NOMO-1 treated with dmso at 0.1 percent for 144 hours (cell line): ENCODE data around the gene C15orf62.

Source experiments
- DNase-seq: peaks from one replicate; lab custom pipeline; 2025; ENCODE audit not compliant: unreplicated experiment; lab: John Stamatoyannopoulos, UW

The C15orf62 gene

DNA sequence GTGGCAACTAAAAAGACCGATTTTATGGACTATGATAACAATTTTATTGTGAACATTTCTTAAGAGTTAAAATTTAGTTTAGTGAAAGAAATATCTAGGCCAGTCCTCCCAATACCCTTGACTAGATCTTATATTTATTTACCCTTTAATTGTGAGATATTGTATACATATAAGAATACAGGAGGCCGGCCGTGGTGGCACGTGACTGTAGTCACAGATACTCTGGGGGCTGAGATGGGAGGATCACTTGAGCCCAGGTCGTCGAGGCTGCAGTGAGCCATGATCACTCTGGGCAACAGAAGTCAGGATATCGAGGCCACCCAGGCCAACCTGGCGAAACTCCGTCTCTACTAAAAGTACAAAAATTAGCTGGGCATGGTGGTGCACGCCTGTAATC lies 14.0 kb upstream of the C15orf62 start:
- DNase-seq = no peak

DNA sequence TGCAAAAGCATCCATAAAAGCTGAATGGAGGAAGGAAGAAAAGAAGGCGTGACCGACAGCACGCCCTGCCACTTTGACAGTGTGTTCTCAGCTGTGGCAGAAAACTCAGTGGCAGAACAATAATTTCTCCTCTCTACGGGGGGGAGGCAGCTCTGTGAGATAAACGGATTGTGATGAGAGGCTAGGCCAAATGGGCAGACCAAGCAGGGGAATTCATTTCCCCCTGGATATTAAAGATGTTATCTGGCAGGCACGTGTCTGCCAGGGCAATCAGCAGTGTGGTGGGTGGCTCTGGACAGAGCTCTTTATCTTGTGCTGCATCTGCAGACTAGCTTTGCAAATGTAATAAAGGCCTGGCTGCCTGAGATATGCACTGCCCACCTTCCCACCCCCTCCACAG lies 12.8 kb upstream of the C15orf62 start:
- no peak for DNase-seq

DNA sequence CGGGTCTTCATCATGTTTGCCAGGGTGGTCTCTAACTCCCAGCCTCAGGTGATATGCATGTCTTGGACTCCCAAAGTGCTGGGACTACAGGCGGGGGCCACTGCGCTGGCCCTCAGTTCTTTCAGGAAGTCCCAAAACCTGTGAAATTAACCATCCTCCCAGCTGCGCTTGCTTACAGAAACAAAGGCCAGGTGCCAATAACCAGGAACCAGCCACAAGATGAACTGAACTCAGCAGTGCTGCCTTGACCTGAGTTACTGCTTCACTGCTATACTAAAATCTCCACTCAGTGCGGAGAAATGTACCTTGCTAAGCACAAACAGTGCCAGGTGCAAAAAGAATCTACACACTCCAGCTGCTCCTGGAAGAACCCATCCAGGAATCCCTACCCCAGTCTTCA lies 9.8 kb upstream of the C15orf62 start:
- DNase-seq = no peak

DNA sequence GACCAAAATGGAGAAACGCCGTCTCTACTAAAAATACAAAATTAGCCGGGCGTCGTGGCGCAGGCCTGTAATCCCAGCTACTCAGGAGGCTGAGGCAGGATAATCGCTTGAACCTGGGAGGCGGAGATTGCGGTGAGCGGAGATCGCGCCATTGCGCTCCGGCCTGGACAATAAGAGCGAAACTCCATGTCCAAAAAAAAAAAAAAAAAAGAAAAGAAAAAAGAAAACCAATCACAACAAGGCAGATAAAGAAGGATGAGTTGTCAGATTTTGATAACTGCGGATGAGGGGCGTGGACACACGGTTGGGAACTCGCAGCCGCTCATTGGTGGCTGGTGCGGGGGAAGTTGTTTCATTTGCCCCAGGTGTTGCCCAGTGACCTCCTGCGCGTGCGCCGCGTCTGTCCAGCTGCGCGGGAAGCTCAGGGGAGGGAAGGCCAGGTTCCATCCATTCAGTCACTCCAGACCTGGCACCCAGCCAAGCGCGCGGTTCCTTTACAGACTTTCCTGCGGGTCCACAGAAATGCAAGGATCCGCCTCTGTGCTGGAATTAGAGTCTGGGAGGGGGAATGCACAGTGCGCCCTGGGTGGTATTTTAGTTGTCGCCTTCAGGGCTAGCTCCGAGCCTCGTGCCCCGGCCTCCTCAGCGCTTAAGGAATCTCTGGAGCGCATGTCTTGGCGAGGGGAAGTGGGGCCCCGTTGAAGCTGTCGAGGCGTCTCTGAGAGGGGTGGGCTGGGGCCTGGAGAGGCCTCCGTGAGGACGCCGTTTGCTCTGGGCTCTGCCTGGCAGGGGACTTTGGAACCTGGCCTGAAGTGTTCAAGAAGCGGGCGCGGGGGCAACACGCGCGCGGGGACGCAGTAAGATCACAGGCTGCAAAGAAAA lies 6.6 kb upstream of the C15orf62 start:
- DNase-seq = no peak

DNA sequence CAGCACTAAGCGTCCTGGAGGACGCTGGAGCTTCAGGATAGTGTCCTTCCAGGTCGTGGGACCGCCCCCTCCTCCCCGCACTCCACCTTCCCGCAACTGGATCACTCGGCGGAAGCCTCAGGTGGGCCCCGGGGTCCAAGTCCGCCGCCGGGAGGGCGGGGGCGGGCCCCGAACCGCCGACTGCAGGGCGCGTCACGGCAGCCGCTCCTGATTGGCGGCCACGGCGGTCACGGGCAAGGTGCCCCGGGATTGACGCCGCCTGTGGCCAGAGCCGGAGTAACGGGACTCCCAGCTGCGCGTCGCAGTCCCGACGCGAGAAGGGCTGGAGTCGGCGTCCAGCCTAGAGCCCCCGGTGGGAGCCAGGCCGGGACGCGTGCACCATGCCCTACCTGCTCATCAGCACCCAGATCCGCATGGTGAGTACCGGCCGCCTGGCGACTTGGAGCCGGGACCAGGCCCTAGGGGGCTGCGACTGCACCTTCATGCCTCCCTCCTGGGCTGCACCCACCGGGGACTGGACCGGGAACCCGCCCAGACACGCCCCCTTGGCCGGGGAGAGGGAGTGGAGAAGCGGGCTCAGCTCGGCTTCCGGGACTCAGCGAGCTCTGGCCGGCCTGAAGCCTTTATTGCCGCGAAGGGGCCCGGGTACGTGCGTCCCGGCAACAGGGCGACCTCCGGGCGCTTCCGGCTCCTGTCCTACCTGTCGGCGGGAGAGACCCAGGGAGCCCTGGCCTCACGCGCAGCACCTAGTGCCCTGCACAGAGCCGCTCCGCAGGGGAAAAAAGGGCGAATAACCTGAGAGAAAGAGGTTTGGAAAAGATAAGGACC lies 5.8 kb upstream of the C15orf62 start, which contains the start of gene GCHFR:
TSS of gene GCHFR (plus strand) at position 268 of the 828 bp plus-strand sequence. CDS start at position 381, 113 bp downstream.
- DNase-seq = peak; percentile 33

DNA sequence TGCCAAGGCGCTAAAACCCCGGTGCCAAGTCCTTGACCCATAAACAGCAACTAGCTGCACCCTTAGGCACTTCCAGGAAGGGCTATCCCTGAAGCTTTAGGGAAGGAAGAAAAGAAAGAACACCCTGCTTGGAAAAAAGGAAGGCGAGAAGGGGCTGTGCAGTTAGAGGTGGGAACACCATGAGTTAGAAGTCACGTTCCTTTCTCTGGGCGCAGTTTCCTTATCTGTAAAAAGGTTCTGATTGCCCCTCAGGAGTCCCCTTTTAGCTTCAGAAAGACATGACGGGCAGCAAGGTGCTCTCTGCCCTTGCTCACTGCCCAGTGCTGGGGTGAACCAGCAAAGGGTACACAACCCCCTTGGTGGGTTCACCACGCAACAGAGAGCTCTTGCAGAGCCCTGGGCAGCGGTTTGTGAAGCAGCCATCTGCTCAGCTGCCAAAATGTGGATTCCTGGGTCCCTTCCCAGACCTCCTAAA lies 5.1 kb upstream of the C15orf62 start:
- no peak for DNase-seq

DNA sequence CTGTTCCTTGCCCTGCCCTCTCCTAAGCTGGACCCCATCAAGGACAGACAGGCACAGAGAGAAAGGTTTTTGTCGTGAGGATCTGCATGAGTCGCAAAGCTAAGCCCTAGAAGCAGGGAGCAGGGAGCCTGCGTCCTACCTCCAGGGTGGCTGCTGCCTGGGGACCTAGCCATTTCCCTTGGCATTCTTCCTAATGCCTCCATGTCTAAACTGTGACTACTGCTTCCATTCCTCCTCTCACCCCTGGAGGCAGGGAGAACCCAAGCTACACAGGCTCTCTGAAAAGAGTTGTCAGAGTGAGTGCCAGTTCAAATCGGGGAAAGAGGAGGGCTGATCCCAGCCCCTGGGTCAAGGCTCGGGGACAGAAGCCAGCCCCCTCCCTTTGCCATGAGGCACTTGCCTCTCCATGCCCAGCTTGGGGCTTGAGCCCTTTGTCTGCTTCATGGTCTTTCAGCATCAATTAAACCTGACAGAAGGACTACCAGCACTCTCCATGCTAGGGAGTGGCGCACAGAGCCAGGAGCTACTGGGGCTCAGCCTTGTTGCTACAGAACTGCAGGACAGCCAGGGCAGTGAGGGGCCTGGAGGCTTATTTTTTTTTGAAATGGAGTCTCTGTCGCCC lies 3.5 kb upstream of the C15orf62 start:
- DNase-seq = no peak

DNA sequence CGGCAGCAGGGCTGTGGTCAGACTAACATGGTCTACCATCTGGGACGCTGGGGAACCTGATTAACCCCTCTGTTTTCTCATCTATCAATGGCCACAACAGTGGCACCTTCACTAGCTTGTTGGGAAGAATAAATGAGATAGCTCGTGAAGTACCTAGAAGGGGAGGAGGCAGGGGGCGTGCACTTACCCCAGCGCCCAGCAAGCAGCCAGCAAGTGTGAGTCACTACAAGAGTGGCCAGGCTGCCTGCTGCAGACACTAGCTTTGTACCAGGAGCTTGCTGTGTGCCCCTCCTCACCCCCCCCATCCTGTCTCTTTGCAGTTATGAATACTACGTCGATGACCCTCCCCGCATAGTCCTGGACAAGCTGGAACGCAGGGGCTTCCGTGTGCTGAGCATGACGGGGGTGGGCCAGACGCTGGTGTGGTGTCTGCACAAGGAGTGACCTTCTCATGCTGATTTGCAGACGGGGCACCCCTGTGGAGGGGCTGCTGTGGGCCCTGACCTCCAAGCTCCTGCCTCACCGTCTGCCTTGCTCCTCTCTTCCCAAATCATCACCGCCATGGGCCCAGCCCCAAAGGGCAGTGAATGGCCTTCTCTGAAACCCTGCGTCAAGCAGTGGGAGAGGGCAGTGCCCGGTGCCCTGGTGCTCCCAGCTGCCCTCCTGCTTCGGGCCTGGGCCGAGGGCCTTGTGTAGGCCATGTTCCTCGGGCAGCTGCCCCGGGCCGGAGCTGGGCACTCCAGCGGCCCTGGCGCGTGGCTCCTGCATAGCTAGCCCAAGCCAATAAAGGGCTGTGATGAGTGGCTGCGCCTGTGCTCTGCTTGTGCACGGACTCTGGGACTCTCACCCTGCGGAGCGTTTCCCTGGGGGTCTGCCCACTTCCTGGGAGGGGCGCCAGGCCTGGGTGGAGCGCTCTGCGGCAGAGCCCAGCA lies 2.6 kb upstream of the C15orf62 start:
- DNase-seq = no peak

DNA sequence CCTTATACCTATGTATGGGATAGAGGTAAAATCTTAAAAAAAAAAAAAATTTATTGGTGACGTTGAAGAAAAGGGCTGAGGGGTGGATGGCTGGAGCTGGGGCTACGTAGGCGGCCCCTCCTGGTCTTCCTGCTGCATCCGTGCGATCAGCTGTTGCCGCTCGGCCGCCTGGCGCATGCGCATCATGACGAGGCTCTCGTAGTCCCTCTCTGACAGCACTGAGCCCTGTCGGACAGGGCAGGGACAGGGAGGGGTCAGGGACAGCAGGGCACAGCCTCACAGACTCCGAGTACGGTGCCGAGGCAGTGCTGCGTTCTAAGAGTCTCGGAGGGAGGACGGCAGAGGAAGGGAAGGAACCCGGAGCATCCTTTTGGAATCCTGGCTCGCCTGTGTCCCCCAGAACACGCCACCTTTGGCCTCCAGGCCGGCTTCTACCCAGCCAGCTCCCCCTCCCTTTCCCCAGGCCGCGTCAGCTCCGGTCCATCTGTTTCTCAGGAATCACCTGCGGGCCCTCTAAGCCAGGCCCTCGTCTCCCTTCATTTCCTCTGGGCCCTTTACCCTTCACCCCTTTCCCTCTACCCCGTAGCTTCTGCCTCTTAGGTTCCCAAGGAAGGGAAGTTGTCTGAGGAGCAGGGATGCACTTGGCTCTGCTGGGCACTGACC lies 1.8 kb upstream of the C15orf62 start:
- no peak for DNase-seq

DNA sequence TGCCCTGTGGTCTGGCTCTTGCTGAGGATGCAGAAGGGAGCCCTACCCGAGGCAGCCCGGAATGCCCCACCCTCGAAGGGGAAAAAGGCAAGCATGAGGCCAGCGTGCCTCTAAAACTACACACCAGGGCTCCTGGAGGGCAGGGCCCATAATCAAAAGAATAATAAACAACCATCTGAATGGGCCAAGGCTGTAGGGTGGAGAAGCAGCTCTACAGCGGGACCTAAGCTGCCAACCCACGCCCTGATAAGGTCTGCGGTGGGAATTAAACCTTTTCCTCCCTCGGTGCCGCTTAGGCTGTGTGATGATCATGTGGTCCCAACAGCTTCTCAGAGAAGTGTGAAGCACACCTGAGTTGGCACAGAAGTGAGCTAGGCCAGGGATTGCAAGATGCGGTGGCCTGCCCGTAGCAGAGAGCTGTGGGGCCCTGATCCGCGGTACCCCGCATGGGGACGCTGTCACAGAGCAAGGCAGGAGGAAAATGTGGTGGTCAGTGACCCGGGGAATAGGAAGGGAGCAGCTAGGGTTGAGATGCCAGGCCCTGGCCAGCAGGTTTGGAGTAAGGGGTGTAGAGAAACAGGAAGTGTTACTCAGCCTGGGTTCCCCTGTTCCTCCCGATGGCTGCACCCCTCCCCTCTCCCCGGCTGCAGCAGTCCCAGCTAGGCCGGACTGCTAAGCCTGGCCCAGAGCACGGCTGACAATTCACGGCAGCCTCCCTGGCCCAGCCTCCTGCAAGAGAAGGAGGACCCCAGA lies 1.1 kb upstream of the C15orf62 start:
- DNase-seq = no peak

DNA sequence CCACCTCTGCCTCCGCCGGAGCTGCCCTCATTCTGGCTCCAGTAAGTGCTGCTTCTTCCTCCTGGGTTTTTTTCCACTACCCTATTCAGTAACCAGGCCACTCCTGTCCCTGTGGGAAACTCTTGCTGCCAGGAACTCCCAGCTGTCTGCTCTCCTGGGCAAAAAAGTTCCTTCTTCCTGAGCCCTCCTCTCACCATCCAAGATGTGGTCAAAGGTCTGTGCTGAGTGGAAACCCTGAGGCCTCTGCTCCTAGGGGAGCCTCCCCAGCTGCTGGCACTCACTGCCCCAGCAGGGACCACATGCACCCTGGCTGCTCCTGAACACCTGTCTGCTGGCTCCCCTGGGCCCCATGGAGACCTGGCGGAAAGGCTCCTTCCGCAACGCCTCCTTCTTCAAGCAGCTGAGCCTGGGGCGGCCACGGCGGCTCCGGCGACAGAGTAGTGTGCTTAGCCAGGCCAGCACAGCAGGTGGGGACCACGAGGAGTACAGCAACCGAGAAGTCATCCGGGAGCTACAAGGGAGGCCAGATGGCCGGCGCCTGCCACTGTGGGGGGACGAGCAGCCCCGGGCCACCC lies 454 bp downstream of the C15orf62 start:
- DNase-seq = no peak

DNA sequence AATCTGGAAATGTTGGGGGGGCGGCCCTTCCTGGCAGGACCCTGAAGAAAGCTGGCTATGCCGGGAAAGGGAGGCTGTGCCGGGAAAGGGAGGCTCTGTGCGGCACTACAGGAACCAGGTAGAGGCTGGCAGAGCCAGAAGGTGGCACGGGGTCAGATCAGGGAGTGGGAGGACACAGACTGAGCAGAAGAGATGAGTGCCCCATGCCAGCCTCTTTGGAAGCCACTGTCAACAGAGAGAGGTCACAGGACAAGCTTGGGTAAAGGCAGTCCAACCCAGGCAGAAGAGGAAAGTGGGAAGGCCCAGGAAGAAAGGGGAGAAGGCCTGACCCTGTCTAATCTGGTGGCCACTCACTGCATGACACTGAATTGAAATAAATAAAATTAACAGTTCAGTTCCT lies 1.5 kb downstream of the C15orf62 start:
- DNase-seq = no peak

DNA sequence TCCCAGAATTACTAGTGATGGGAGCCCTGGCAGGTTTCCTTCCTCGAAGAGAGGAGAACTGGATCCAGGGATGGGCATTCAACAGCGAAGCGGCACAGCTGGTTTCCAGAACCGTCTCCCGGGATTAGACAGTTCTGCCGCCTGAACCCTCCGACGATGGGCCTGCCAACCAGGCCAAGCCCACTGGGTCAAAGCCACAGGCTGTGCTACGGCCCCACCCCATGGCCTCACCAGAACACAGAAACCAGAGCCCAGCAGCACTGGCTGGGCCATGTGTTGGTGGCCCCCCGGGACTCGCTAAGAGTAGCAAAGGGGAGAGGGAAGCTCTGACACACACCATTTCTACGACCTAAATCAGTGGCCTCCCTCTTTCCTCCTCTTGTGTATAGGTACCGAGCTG lies 2.2 kb downstream of the C15orf62 start:
- DNase-seq = no peak

DNA sequence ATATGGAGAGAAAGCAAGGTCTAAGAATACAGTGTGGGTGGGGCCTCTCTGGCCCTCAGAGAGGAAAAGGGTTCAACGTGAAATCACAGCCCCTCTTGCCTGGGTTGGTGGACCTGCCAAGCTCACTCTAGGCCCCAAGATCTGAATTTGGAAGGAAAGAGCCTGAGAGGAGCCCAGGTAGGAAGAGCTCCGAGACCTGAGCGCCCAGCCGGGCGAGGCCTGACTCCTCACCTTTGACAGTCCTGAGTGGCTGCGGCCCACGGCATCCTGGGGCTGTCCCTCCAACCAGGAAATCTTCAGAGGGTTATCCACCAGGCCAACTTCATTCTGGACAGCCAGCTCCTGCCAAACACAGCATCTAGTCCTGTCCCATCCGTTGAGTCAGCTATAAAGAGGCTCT lies 3.7 kb downstream of the C15orf62 start:
- no peak for DNase-seq

DNA sequence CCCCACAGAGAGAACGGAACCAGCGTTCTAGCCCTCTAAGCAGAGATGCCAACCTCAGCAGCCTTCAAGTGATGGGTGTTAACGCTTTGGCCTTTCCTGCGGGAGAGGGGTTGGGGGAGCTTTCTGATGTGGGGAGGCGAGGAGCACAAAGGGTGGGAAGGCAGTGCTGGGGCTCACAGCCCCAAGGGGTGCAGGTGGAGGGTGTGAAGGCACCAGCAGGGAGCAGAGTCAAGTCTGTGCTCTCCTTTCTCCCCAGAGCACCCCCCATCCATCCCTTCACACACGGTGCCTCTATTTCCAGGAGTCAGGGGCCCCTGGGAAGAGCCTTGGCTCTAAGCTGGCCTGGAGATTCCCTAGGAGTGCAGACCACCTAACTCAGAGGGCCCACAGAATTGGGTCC lies 4.1 kb downstream of the C15orf62 start:
- DNase-seq = no peak

DNA sequence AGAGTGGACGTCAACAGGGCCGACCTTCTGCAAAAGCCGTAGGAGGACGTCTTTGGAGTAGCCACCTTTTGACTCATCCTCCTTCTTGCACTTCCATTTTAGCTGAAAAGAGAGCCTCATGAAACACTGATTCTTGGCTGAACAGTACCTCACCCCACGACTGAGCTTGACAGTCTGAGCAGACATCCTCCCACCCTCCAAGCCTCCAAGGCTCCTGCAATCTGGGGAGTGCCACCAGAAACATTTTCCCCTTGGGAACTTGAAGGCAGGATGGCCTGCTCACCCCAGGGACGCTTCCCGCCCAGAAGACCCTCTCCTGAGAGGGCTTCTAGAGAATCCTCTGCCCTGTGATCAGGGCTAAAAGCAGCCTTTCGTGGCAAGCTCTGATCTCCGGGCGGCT lies 5.2 kb downstream of the C15orf62 start:
- DNase-seq = no peak

DNA sequence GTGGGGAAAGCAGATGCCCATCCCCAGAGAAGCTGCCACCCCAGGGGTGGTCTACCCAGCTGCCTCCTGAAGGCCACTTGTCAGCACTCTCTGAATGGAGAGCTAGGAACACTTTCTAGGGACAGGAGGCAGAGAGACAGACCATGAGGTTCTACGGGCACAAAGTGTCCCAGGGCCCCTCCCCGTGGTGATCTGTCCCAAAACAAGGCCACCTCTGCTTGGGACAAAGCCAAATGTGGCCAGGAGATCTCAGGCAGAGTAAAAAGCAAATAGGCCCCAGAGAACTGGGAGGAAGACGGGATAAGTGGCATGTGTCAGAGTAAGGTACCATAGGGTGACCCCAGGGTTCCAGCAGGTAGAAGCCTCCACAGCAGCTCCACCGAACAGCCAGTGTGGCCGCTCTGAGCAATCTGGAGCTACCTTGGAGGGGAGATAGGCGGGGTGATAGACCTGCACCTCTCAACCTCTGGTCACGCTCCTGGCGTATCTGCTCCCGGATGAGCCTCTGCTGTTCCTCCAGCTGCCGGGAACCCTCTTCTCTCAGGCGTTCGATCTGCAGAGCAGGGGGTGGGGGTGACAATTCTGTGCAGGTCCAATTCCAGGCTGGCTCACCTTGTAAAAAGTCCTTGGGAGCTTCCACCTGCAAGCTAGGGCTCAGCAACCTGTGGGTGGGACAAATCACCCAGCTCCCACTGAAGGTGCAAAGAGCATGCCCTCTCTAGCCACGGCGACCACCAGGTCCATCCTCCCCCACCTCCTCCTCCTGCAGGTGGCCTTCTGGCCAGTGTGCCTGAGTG lies 6.2 kb downstream of the C15orf62 start:
- DNase-seq = no peak

DNA sequence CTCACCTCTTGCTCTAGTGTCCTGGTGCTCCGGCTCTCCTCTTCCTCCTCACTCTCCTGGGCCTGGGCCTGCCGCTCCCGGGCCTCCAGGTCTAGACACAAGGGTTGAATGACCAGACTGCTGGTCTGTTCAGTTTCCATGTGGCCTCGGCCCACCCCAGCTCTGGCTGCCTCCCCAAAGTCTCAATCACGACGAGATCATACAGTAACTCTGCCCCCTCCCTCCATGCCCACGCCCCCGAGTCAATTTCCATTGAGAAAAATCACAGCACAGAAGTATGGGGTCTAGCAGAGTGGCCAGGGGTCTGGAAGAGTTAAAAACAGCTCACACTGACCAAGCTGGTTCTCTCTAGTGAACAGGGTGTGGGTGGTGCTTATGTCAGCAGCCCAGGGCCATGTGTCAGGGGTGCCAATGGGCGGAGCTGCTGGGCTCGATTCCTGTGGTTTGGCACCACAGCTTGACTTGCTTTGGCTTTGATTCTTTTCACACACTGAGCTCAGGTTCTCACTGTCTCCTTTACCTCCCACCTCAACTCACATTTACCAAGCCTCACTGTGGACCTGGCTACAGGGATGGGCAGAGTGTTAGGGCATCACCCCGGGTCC lies 6.9 kb downstream of the C15orf62 start:
- no peak for DNase-seq
